Measurements from ENCODE around the gene LRMDA. TPM values are rescaled to one million over a fixed set of nuclear protein-coding genes. Genes with fewer than 3 reads are reported as not detected.

LRMDA gene
- total and polyA plus RNA-seq, 2 donors (not counting 1 experiment from before 2014, with no cell fraction given), result 0.12 TPM; not detected in 1

GRCh38 chr10:75861582-75861981 is 430.2 kb downstream of the LRMDA start:
- Mint-ChIP-seq H3K27ac (no peak overlapping the region), H3K9me3 (ENCODE audit: insufficient read depth) (no peaks in the 10 kb centered on the region), H3K4me3 (no peak overlapping the region), H3K4me1 (no peaks in the 10 kb centered on the region), H3K27me3 (no peaks in the 10 kb centered on the region)
- Histone ChIP-seq H3K4me2 (replicated peaks; ENCODE audit: low read depth, low read length, poor library complexity, severe bottlenecking) (no peak overlapping the region), H3K79me2 (ENCODE audit: control insufficient read depth, insufficient read depth, low read length) (no peaks in the 10 kb centered on the region), H3K36me3 (replicated peaks in 1 of 2; ENCODE audit: control extremely low read depth in 1 of 2, control insufficient read depth in 1 of 2, extremely low read depth in 1 of 2, insufficient read depth in 2 of 2, low read length in 1 of 2) (no peaks in the 10 kb centered on the region), H4K20me1 (ENCODE audit: control insufficient read depth, insufficient read depth, low read length, poor library complexity, severe bottlenecking) (no peaks in the 10 kb centered on the region), H3K9ac (ENCODE audit: low read length) (no peak overlapping the region), H3K4me1 (ENCODE audit: control insufficient read depth in 2 of 2, insufficient read depth in 2 of 2, low read length in 2 of 2) (no peaks in the 10 kb centered on the region), H2AFZ (ENCODE audit: insufficient read depth, low read depth, low read length, poor library complexity, severe bottlenecking) (no peak overlapping the region), H3K27ac (ENCODE audit: low read length in 2 of 2) (no peak overlapping the region), H3K9me3 (ENCODE audit: control extremely low read depth in 1 of 3, control insufficient read depth in 2 of 3, insufficient read depth in 1 of 3, low read length in 2 of 3) (no peaks in the 10 kb centered on the region), H3K4me3 (ENCODE audit: control extremely low read depth in 1 of 5, extremely low read depth in 1 of 5, insufficient read depth in 1 of 5, low read depth in 2 of 5, low read length in 4 of 5) (no peak overlapping the region), H3K27me3 (replicated peaks in 1 of 4; ENCODE audit: control extremely low read depth in 1 of 4, control insufficient read depth in 3 of 4, insufficient read depth in 4 of 4, low read length in 3 of 4) (no peaks in the 10 kb centered on the region)
- POLR2A ChIA-PET, result no interaction called here
- intact Hi-C loops (cut with micrococcal nuclease), result no loop called here
- TF ChIP-seq CTCF (IDR thresholded peaks at IDR 0.05) (no peak), EZH2 (IDR thresholded peaks at IDR 0.05; ENCODE audit: borderline replicate concordance, insufficient read depth, low read depth, low read length, poor library complexity, severe bottlenecking) (no peak)
- CTCF ChIA-PET, result no interaction called here
- DNase-seq (no peak), ATAC-seq (ENCODE audit: low read depth) (no peak)

DNA sequence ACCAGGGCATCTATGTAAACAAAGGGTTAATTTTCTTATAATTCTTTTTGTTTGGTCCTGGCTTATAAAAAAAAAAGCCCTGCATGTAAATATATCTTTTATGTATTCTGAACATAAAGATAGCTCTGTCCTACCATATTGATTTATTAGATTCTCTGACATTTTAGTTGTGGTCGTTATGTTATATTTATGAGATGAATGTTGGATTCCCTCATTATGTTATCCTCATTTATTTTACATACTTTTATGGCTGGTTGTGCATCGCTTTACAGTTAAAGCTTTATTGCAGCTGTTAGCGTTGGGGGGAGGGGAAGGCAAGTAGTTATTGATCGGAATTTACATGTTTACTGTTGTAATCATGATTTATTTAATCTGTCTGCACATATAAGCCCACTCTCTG is 431.5 kb downstream of the LRMDA start:
- no peak for DNase-seq
- no peaks in the 10 kb centered on the region for H3K27me3 ChIP-seq (replicated peaks in 1 of 4; ENCODE audit: control extremely low read depth in 1 of 4, control insufficient read depth in 3 of 4, insufficient read depth in 4 of 4, low read length in 3 of 4)
- no peaks in the 10 kb centered on the region for H3K36me3 ChIP-seq (replicated peaks in 1 of 2; ENCODE audit: control extremely low read depth in 1 of 2, control insufficient read depth in 1 of 2, extremely low read depth in 1 of 2, insufficient read depth in 2 of 2, low read length in 1 of 2)
- no CpG with 5 or more reads among the region's 4 CpGs for WGBS (ENCODE audit: insufficient coverage)
- Mint-ChIP-seq H3K4me3 (no peak overlapping the region), H3K27ac (no peak overlapping the region), H3K27me3 (no peaks in the 10 kb centered on the region), H3K4me1 (no peaks in the 10 kb centered on the region), H3K9me3 (ENCODE audit: insufficient read depth) (no peaks in the 10 kb centered on the region)
- CTCF ChIA-PET, result no interaction called here
- H3K4me3 ChIP-seq (ENCODE audit: control extremely low read depth in 1 of 5, extremely low read depth in 1 of 5, insufficient read depth in 1 of 5, low read depth in 2 of 5, low read length in 4 of 5), result no peak overlapping the region
- intact Hi-C loops (cut with micrococcal nuclease), result no loop called here
- no peak overlapping the region for H3K27ac ChIP-seq (ENCODE audit: low read length in 2 of 2)
- no peak for TF ChIP-seq EZH2 (IDR thresholded peaks at IDR 0.05; ENCODE audit: borderline replicate concordance, insufficient read depth, low read depth, low read length, poor library complexity, severe bottlenecking)
- no peak for TF ChIP-seq CTCF (IDR thresholded peaks at IDR 0.05)
- H3K4me2 ChIP-seq (replicated peaks; ENCODE audit: low read depth, low read length, poor library complexity, severe bottlenecking), result no peak overlapping the region
- no peak for ATAC-seq (ENCODE audit: low read depth)
- no peaks in the 10 kb centered on the region for H3K79me2 ChIP-seq (ENCODE audit: control insufficient read depth, insufficient read depth, low read length)
- POLR2A ChIA-PET, result no interaction called here
- no peak overlapping the region for H3K9ac ChIP-seq (ENCODE audit: low read length)
- no peaks in the 10 kb centered on the region for H3K4me1 ChIP-seq (ENCODE audit: control insufficient read depth in 2 of 2, insufficient read depth in 2 of 2, low read length in 2 of 2)
- H4K20me1 ChIP-seq (ENCODE audit: control insufficient read depth, insufficient read depth, low read length, poor library complexity, severe bottlenecking), result no peaks in the 10 kb centered on the region
- no peaks in the 10 kb centered on the region for H3K9me3 ChIP-seq (ENCODE audit: control extremely low read depth in 1 of 3, control insufficient read depth in 2 of 3, insufficient read depth in 1 of 3, low read length in 2 of 3)
- no peak overlapping the region for H2AFZ ChIP-seq (ENCODE audit: insufficient read depth, low read depth, low read length, poor library complexity, severe bottlenecking)
